GM12892 (cell line): ENCODE results near the gene ARHGAP36.
A peak's percentile ranks its signal among the peaks of the same experiment; 100 is the strongest.

Experiments used
- DNase-seq: peaks from one replicate; pipeline ENCODE4 v3.0.0; 2011; ENCODE audit not compliant: insufficient read length
- FAIRE-seq: peaks from 2 replicates; lab custom pipeline; 2011; peaks lifted over from hg19 to GRCh38; lab: Jason Lieb, UNC
- POLR2A ChIP-seq: IDR thresholded peaks from 2 replicates; pipeline ENCODE4 v1.6.1; 2011; ENCODE audit warnings: low read depth, low read length, control low read depth
- POLR2AphosphoS5 ChIP-seq: IDR thresholded peaks from 2 replicates; pipeline ENCODE4 v1.6.1; 2011; ENCODE audit warnings: low read depth, low read length, control low read depth
- TAF1 ChIP-seq: IDR thresholded peaks from 2 replicates; pipeline ENCODE4 v1.6.1; 2011; ENCODE audit warnings: low read depth, mild to moderate bottlenecking, control low read depth, low read length, borderline replicate concordance

ARHGAP36 gene

GRCh38 chrX:131057706-131058105 lies 440 bp upstream of the ARHGAP36 start:
- TF ChIP-seq POLR2AphosphoS5 (no peak), TAF1 (no peak), POLR2A (no peak)
- FAIRE-seq (no peak), DNase-seq (no peak)

GRCh38 chrX:131059246-131059645 lies 1.1 kb downstream of the ARHGAP36 start:
- no peak for DNase-seq
- no peak for FAIRE-seq
- no peak for TF ChIP-seq TAF1
- TF ChIP-seq POLR2AphosphoS5: no peak
- no peak for TF ChIP-seq POLR2A

- DNase-seq: no peak
- no peak for FAIRE-seq
- TF ChIP-seq POLR2AphosphoS5 (no peak), POLR2A (no peak), TAF1 (no peak)
These were observed 2.0 kb downstream of the ARHGAP36 start for GRCh38 chrX:131060147-131060546.

GRCh38 chrX:131061306-131061705 lies 3.2 kb downstream of the ARHGAP36 start:
- no peak for DNase-seq
- TF ChIP-seq POLR2AphosphoS5: no peak
- TF ChIP-seq POLR2A: no peak
- TF ChIP-seq TAF1: no peak
- no peak for FAIRE-seq

GRCh38 chrX:131063613-131064012 lies 5.5 kb downstream of the ARHGAP36 start:
- DNase-seq (no peak), FAIRE-seq (no peak)

GRCh38 chrX:131066237-131066636 lies 8.1 kb downstream of the ARHGAP36 start:
- FAIRE-seq (no peak), DNase-seq (no peak)
- TF ChIP-seq POLR2AphosphoS5: no peak
- no peak for TF ChIP-seq POLR2A
- TF ChIP-seq TAF1: no peak

More at GRCh38 chrX:131063613-131064012, 5.5 kb downstream of the ARHGAP36 start:
- TF ChIP-seq POLR2A (no peak), TAF1 (no peak), POLR2AphosphoS5 (no peak)

GRCh38 chrX:131067216-131067615 lies 9.1 kb downstream of the ARHGAP36 start:
- FAIRE-seq (no peak), DNase-seq (no peak)
- no peak for TF ChIP-seq TAF1
- no peak for TF ChIP-seq POLR2AphosphoS5
- no peak for TF ChIP-seq POLR2A

GRCh38 chrX:131067846-131068745 lies 9.9 kb downstream of the ARHGAP36 start:
- no peak for TF ChIP-seq POLR2AphosphoS5
- DNase-seq: no peak
- no peak for FAIRE-seq

GRCh38 chrX:131068945-131069719 lies 11.0 kb downstream of the ARHGAP36 start:
- DNase-seq (peak; percentile 28), FAIRE-seq (peak; percentile 21)
- TF ChIP-seq POLR2A: no peak
- no peak for TF ChIP-seq TAF1
- TF ChIP-seq POLR2AphosphoS5: no peak

GRCh38 chrX:131072871-131073571 lies 14.9 kb downstream of the ARHGAP36 start:
- TF ChIP-seq POLR2AphosphoS5 (no peak), POLR2A (no peak), TAF1 (no peak)
- DNase-seq (no peak), FAIRE-seq (no peak)

GRCh38 chrX:131073607-131074006 lies 15.5 kb downstream of the ARHGAP36 start:
- TF ChIP-seq POLR2A (no peak), POLR2AphosphoS5 (no peak), TAF1 (no peak)
- no peak for FAIRE-seq

More at GRCh38 chrX:131073607-131074006, 15.5 kb downstream of the ARHGAP36 start:
- no peak for DNase-seq
